ENCODE measurements around the gene RGS8. TPM values are rescaled to one million over a fixed set of nuclear protein-coding genes. Genes with fewer than 3 reads are reported as not detected.

The RGS8 gene
- polyA plus RNA-seq, 3 donors: not detected

DNA sequence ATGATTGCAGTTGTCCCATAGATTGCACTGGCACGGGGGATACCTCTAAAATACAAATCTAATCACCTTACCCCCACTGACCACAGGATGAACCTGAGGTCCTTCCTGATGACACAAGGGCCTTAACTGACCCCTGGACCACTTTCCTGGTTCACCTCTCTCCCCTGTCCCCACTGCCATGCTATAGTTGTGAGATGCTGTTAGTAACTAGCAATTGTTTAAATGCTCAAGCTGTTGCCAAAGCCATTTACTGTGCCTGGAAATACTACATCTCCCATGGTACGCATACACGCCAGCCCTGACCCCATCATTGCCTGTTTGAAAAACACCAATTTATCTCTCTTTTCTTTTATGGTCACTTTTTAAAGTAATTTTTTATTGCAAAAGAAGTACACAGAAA is 29.1 kb upstream of the RGS8 start:
- no peak overlapping the region for H3K27ac Mint-ChIP-seq
- Histone ChIP-seq H3K36me3 (replicated peaks in 1 of 2; ENCODE audit: control insufficient read depth in 1 of 2, insufficient read depth in 2 of 2, low read length in 2 of 2) (no peaks in the 10 kb centered on the region), H4K20me1 (ENCODE audit: insufficient read depth, low read length) (no peaks in the 10 kb centered on the region), H2AFZ (ENCODE audit: insufficient read depth, low read depth, low read length, poor library complexity, severe bottlenecking) (no peak overlapping the region), H3K79me2 (ENCODE audit: insufficient read depth, low read length) (no peaks in the 10 kb centered on the region), H3K9ac (ENCODE audit: insufficient read depth, low read length, poor library complexity, severe bottlenecking) (no peak overlapping the region), H3K27ac (ENCODE audit: low read depth in 1 of 2, low read length in 2 of 2) (no peak overlapping the region), H3K9me3 (replicated peaks in 1 of 2; ENCODE audit: control insufficient read depth in 1 of 2, insufficient read depth in 1 of 2, low read length in 2 of 2) (no peaks in the 10 kb centered on the region), H3K4me3 (replicated peaks in 1 of 3; ENCODE audit: low read depth in 2 of 3, low read length in 3 of 3) (no peak overlapping the region), H3K4me1 (ENCODE audit: control insufficient read depth in 1 of 2, insufficient read depth in 2 of 2, low read length in 2 of 2) (no peaks in the 10 kb centered on the region), H3K27me3 (ENCODE audit: control insufficient read depth in 2 of 2, insufficient read depth in 2 of 2, low read length in 2 of 2) (no peaks in the 10 kb centered on the region), H3K4me2 (replicated peaks; ENCODE audit: extremely low read depth, low read length, poor library complexity, severe bottlenecking) (no peak overlapping the region)
- peaks cover 0 to 1% (median 0%) of the 10 kb centered on the region in 3 donors for H3K27me3 Mint-ChIP-seq (ENCODE audit: low read depth in 3 of 3)
- peaks cover 0 to 2% (median 0%) of the 10 kb centered on the region in 7 donors for H3K9me3 Mint-ChIP-seq
- whole genome bisulfite sequencing (ENCODE audit: insufficient coverage): 100% methylated on average over 1 of the region's 3 CpGs
- TF ChIP-seq, protein P1, sequence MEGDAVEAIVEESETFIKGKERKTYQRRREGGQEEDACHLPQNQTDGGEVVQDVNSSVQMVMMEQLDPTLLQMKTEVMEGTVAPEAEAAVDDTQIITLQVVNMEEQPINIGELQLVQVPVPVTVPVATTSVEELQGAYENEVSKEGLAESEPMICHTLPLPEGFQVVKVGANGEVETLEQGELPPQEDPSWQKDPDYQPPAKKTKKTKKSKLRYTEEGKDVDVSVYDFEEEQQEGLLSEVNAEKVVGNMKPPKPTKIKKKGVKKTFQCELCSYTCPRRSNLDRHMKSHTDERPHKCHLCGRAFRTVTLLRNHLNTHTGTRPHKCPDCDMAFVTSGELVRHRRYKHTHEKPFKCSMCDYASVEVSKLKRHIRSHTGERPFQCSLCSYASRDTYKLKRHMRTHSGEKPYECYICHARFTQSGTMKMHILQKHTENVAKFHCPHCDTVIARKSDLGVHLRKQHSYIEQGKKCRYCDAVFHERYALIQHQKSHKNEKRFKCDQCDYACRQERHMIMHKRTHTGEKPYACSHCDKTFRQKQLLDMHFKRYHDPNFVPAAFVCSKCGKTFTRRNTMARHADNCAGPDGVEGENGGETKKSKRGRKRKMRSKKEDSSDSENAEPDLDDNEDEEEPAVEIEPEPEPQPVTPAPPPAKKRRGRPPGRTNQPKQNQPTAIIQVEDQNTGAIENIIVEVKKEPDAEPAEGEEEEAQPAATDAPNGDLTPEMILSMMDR (IDR thresholded peaks at IDR 0.05): no peak
- no peak for DNase-seq
- no peaks in the 10 kb centered on the region for H3K4me1 Mint-ChIP-seq
- no peak overlapping the region for H3K4me3 Mint-ChIP-seq
- H3K36me3 Mint-ChIP-seq: no peaks in the 10 kb centered on the region
- intact Hi-C loops (cut with micrococcal nuclease): no loop called here

DNA sequence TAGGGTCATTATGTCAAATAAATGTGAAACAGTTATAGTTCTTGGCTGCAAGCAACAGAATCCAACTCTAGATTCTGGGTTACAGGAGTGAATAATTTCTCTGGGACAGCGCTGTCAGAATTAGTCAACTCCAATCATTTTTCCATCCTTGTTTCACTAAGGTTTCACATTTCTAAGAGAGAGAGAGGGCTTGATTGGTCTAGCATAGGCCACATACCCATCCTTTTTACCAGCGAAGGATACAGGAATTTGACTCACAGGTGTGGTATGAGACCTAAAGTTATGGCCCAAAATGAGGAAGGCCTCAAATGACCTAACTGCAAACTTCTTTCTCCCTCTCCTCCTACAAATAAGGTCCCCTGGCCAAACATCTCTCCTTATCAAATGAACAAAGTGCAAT is 25.5 kb upstream of the RGS8 start:
- no peak for DNase-seq
- no peak overlapping the region for H3K9ac ChIP-seq (ENCODE audit: insufficient read depth, low read length, poor library complexity, severe bottlenecking)
- no peaks in the 10 kb centered on the region for H4K20me1 ChIP-seq (ENCODE audit: insufficient read depth, low read length)
- H3K27me3 ChIP-seq (ENCODE audit: control insufficient read depth in 2 of 2, insufficient read depth in 2 of 2, low read length in 2 of 2): no peaks in the 10 kb centered on the region
- Mint-ChIP-seq H3K9me3 (peaks cover 0 to 2% (median 0%) of the 10 kb centered on the region in 7 donors), H3K4me3 (no peak overlapping the region), H3K36me3 (no peaks in the 10 kb centered on the region), H3K4me1 (no peaks in the 10 kb centered on the region), H3K27me3 (ENCODE audit: low read depth in 3 of 3) (peaks cover 1 to 8% (median 5%) of the 10 kb centered on the region in 3 donors), H3K27ac (no peak overlapping the region)
- no CpG with 5 or more reads among the region's 2 CpGs for WGBS (ENCODE audit: insufficient coverage)
- TF ChIP-seq, protein P1 (IDR thresholded peaks at IDR 0.05): no peak
- no peak overlapping the region for H3K4me2 ChIP-seq (replicated peaks; ENCODE audit: extremely low read depth, low read length, poor library complexity, severe bottlenecking)
- H3K4me3 ChIP-seq (replicated peaks in 1 of 3; ENCODE audit: low read depth in 2 of 3, low read length in 3 of 3): no peak overlapping the region
- no peaks in the 10 kb centered on the region for H3K79me2 ChIP-seq (ENCODE audit: insufficient read depth, low read length)
- no peaks in the 10 kb centered on the region for H3K9me3 ChIP-seq (replicated peaks in 1 of 2; ENCODE audit: control insufficient read depth in 1 of 2, insufficient read depth in 1 of 2, low read length in 2 of 2)
- no peak overlapping the region for H2AFZ ChIP-seq (ENCODE audit: insufficient read depth, low read depth, low read length, poor library complexity, severe bottlenecking)
- H3K27ac ChIP-seq (ENCODE audit: low read depth in 1 of 2, low read length in 2 of 2): no peak overlapping the region
- intact Hi-C loops (cut with micrococcal nuclease): no loop called here
- H3K4me1 ChIP-seq (ENCODE audit: control insufficient read depth in 1 of 2, insufficient read depth in 2 of 2, low read length in 2 of 2): no peaks in the 10 kb centered on the region
- H3K36me3 ChIP-seq (replicated peaks in 1 of 2; ENCODE audit: control insufficient read depth in 1 of 2, insufficient read depth in 2 of 2, low read length in 2 of 2): no peaks in the 10 kb centered on the region
